SU-DHL-6 (cell line): ENCODE measurements around the gene GAPDHS.

ENCODE experiments used
- EZH2phosphoT487 ChIP-seq: fragments of 200-600 bp; sonication (generic), shearing (Covaris generic); conservative IDR thresholded peaks from 2 replicates; pipeline ENCODE4 v1.6.1; 2018; ENCODE audit warnings: mild to moderate bottlenecking, antibody characterized with exemption, low read length, moderate library complexity, mixed read lengths
- TF ChIP-seq, protein P1 (sequence below): fragments of 200-600 bp; sonication (generic); IDR thresholded peaks from one replicate; pipeline ENCODE4 v1.5.1; 2017; ENCODE audit warnings: antibody characterized with exemption, mild to moderate bottlenecking, low read length, moderate library complexity; ENCODE audit not compliant: insufficient read depth, poor library complexity, severe bottlenecking

DNA sequence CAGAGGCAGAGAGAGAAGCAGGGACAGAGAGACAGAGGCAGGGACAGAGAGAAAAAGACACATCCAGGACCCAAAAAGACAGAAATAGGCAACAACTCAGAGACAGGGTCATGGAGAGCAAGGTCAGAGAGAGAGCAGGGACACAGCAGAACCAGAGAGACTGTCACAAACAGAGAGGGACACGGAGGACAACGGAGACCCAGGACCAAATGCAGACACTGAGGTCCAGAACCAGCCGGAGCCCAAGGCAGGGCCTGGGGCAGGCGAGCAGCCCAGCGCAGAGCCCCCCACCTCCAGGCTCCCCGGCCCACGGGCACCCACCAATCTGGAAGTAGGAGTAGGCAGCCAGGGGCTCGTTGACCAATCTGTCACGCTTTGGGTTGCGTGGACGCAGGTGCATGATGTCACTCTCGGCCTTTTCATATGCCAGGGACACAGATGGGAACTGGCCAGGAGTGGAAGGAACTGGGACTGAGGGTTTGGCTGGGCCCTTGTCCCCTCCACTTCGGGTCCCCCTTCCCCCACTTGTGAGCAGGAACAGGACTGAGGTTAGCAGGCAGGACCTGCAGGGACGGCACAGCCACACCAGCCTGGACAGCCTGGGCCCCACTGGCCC lies 20.2 kb downstream of the GAPDHS start:
- TF ChIP-seq EZH2phosphoT487 = no peak
- TF ChIP-seq, protein P1, sequence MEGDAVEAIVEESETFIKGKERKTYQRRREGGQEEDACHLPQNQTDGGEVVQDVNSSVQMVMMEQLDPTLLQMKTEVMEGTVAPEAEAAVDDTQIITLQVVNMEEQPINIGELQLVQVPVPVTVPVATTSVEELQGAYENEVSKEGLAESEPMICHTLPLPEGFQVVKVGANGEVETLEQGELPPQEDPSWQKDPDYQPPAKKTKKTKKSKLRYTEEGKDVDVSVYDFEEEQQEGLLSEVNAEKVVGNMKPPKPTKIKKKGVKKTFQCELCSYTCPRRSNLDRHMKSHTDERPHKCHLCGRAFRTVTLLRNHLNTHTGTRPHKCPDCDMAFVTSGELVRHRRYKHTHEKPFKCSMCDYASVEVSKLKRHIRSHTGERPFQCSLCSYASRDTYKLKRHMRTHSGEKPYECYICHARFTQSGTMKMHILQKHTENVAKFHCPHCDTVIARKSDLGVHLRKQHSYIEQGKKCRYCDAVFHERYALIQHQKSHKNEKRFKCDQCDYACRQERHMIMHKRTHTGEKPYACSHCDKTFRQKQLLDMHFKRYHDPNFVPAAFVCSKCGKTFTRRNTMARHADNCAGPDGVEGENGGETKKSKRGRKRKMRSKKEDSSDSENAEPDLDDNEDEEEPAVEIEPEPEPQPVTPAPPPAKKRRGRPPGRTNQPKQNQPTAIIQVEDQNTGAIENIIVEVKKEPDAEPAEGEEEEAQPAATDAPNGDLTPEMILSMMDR = no peak
